Astrocyte (in vitro differentiated cells and primary cell): ENCODE results near the gene GAR1.

Experiments
- EZH2 ChIP-seq: IDR thresholded peaks from 2 replicates; pipeline ENCODE4 v1.6.1; 2012; ENCODE audit warnings: mild to moderate bottlenecking, low read length, inconsistent platforms; ENCODE audit not compliant: insufficient read depth
- TF ChIP-seq, protein P1 (sequence below): IDR thresholded peaks from 2 replicates; pipeline ENCODE4 v1.5.1; 2011; ENCODE audit warnings: low read depth, mild to moderate bottlenecking, inconsistent platforms, low read length, moderate library complexity; ENCODE audit not compliant: insufficient read depth

DNA sequence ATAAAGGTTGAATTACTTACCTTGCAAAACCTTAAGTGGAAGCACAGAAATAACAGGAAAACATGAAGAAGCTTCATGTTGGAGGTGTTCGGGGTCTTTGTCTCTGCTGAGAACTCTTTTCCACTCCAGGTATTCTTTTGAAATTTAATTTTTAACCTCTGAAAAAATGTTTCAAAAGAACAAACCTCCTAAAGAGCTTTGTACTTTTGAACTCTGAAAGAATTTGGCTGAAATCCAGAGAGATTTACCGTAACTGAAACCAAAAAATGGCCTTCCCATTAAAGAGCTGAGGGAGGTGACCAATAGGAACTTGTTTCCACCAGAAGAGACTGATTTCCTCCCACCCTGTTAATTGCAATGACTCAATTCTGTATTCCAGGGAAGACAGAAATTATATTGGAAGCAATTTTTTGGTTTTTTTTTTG is 13.7 kb upstream of the GAR1 start, which contains the start of gene CFI:
- TF ChIP-seq, protein P1, sequence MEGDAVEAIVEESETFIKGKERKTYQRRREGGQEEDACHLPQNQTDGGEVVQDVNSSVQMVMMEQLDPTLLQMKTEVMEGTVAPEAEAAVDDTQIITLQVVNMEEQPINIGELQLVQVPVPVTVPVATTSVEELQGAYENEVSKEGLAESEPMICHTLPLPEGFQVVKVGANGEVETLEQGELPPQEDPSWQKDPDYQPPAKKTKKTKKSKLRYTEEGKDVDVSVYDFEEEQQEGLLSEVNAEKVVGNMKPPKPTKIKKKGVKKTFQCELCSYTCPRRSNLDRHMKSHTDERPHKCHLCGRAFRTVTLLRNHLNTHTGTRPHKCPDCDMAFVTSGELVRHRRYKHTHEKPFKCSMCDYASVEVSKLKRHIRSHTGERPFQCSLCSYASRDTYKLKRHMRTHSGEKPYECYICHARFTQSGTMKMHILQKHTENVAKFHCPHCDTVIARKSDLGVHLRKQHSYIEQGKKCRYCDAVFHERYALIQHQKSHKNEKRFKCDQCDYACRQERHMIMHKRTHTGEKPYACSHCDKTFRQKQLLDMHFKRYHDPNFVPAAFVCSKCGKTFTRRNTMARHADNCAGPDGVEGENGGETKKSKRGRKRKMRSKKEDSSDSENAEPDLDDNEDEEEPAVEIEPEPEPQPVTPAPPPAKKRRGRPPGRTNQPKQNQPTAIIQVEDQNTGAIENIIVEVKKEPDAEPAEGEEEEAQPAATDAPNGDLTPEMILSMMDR: no peak
- TF ChIP-seq EZH2: no peak
